Measurements from ENCODE around the gene SIRT2. TPM values are rescaled to one million over a fixed set of nuclear protein-coding genes. Genes with fewer than 3 reads are reported as not detected.

SIRT2 gene
- total RNA-seq = 98.7 TPM

GRCh38 chr19:38899447-38900201 is at the start of gene SIRT2, which contains the start of gene NFKBIB:
Gene SIRT2, minus strand, starts transcription at chr19:38899618. Its CDS starts 97 bp downstream, at chr19:38899521.
Gene NFKBIB, plus strand, starts transcription at chr19:38899969. Its CDS starts 64 bp downstream, at chr19:38900033.

GRCh38 chr19:38930776-38931520 is 31.5 kb upstream of the SIRT2 start, which contains the start of gene MRPS12:
Gene MRPS12, plus strand, starts transcription at chr19:38930944. Its CDS starts 351 bp downstream, at chr19:38931295.

GRCh38 chr19:38929929-38930775 is 30.7 kb upstream of the SIRT2 start, which contains the start of gene SARS2:
Gene SARS2, minus strand, starts transcription at chr19:38930763. Its CDS starts 27 bp downstream, at chr19:38930736.

GRCh38 chr19:38877781-38878574 is 21.4 kb downstream of the SIRT2 start, which contains the start of gene RINL:
Gene RINL, minus strand, starts transcription at chr19:38878275. Its CDS starts 1,533 bp downstream, at chr19:38876742.

GRCh38 chr19:38849860-38850435 is 49.5 kb downstream of the SIRT2 start, which contains the start of gene HNRNPL:
Gene HNRNPL, minus strand, starts transcription at chr19:38849986. Its CDS starts 20 bp downstream, at chr19:38849966.

Other genes starting within 250 kb of the SIRT2 start
- gene CAPN12, start 155.1 kb downstream of the SIRT2 start, total RNA-seq = 1.2 TPM
- not detected for gene LGALS7, start 126.1 kb downstream of the SIRT2 start, total RNA-seq
- not detected for gene LGALS7B, start 110.4 kb downstream of the SIRT2 start, total RNA-seq
- 0.69 TPM for gene LGALS4, start 86.7 kb downstream of the SIRT2 start, total RNA-seq
- 47.1 TPM for gene ECH1, start 67.8 kb downstream of the SIRT2 start, total RNA-seq
- gene HNRNPL, start 49.6 kb downstream of the SIRT2 start, total RNA-seq = 273 TPM
- 14.1 TPM for gene RINL, start 21.3 kb downstream of the SIRT2 start, total RNA-seq
- gene NFKBIB, start 351 bp upstream of the SIRT2 start, total RNA-seq = 4.8 TPM
- 0.69 TPM for gene CCER2, start 12.6 kb upstream of the SIRT2 start, total RNA-seq
- 9.0 TPM for gene SARS2, start 31.1 kb upstream of the SIRT2 start, total RNA-seq
- gene MRPS12, start 31.3 kb upstream of the SIRT2 start, total RNA-seq = 17.8 TPM
- 4.6 TPM for gene FBXO17, start 76.1 kb upstream of the SIRT2 start, total RNA-seq
- gene FBXO27, start 132.9 kb upstream of the SIRT2 start, total RNA-seq = 10.4 TPM
- not detected for gene ACP7, start 184.8 kb upstream of the SIRT2 start, total RNA-seq
- gene PAK4, start 226.2 kb upstream of the SIRT2 start, total RNA-seq = 2.5 TPM